Lower leg skin (tissue), 4 donors: ENCODE results near the gene EFCAB12. TPM values are rescaled to one million over a fixed set of nuclear protein-coding genes. Genes with fewer than 3 reads are reported as not detected.

Source experiments
- DNase-seq, 2 donors: peaks; one replicate each; pipeline ENCODE4 v3.0.0-alpha.2; 2019; ENCODE audit warnings: low spot score in 2 of 2
- H3K4me3 ChIP-seq: fragments of 200-600 bp; sonication (generic); 2 replicates; pipeline ENCODE4 v1.5.1; 2017; ENCODE audit warnings: mild to moderate bottlenecking, low read depth; ENCODE audit not compliant: poor library complexity, severe bottlenecking
- POLR2A ChIP-seq, 2 donors: fragments of 450-650 bp; IDR thresholded peaks; one replicate each; pipeline ENCODE4 v1.6.1; 2016 to 2017; ENCODE audit warnings: antibody characterized with exemption in 2 of 2, mild to moderate bottlenecking in 1 of 2, moderate library complexity in 1 of 2
- WGBS, 2 donors: methylation state at CpG; one replicate each; pipeline ENCODE4 v1.1.5; 2018; 5-methylcytosine and 5-hydroxymethylcytosine counted together
- intact Hi-C: fragments of 100-400 bp; cut with DNase I; formaldehyde crosslinking; loops from one replicate; pipeline ENCODE4 v1.15.0; 2023; ENCODE audit warnings: low total_unique reads
- total RNA-seq, 4 donors: library from RNA; depleted of rRNA; stranded (reverse); fragments of >200 nt; gene quantifications; one replicate each; pipeline ENCODE4 v1.1.0, GENCODE V29; 2016
- TF ChIP-seq, protein P1 (sequence below), 3 donors: fragments of 450-650 bp; IDR thresholded peaks; one replicate each; pipeline ENCODE4 v1.5.1; 2016; ENCODE audit warnings: antibody characterized with exemption in 3 of 3, mild to moderate bottlenecking in 3 of 3, moderate library complexity in 2 of 3

The EFCAB12 gene
- total RNA-seq, 4 donors from 2014 or later: not detected

DNA sequence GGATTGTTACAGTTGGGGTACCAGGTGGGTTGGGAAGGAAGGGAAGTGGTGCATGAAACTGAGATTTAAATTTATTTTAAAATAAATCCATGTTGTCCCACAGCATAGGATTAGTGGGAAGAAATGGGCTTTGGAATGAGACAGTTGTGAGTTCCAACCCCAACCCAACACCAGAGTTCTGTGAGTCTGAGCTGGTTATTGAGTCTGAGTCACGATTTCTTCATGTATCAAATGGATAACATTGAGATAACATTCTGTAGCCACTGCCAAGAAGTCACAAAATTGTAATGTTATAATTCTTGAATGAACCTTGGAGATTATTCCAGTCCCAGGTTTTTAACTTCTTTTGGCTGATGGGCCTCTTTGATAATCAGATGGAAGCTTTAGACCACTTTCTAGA, 25.3 kb upstream of the EFCAB12 start:
- H3K4me3 ChIP-seq: no peak overlapping the region
- 89 to 91% methylated on average over 1 of the region's 1 CpG for WGBS, 2 donors
- TF ChIP-seq, protein P1, sequence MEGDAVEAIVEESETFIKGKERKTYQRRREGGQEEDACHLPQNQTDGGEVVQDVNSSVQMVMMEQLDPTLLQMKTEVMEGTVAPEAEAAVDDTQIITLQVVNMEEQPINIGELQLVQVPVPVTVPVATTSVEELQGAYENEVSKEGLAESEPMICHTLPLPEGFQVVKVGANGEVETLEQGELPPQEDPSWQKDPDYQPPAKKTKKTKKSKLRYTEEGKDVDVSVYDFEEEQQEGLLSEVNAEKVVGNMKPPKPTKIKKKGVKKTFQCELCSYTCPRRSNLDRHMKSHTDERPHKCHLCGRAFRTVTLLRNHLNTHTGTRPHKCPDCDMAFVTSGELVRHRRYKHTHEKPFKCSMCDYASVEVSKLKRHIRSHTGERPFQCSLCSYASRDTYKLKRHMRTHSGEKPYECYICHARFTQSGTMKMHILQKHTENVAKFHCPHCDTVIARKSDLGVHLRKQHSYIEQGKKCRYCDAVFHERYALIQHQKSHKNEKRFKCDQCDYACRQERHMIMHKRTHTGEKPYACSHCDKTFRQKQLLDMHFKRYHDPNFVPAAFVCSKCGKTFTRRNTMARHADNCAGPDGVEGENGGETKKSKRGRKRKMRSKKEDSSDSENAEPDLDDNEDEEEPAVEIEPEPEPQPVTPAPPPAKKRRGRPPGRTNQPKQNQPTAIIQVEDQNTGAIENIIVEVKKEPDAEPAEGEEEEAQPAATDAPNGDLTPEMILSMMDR (IDR thresholded peaks at IDR 0.05): no peak
- no peak for TF ChIP-seq POLR2A (IDR thresholded peaks at IDR 0.05)
- DNase-seq: no peak
- intact Hi-C loops: no loop called here

DNA sequence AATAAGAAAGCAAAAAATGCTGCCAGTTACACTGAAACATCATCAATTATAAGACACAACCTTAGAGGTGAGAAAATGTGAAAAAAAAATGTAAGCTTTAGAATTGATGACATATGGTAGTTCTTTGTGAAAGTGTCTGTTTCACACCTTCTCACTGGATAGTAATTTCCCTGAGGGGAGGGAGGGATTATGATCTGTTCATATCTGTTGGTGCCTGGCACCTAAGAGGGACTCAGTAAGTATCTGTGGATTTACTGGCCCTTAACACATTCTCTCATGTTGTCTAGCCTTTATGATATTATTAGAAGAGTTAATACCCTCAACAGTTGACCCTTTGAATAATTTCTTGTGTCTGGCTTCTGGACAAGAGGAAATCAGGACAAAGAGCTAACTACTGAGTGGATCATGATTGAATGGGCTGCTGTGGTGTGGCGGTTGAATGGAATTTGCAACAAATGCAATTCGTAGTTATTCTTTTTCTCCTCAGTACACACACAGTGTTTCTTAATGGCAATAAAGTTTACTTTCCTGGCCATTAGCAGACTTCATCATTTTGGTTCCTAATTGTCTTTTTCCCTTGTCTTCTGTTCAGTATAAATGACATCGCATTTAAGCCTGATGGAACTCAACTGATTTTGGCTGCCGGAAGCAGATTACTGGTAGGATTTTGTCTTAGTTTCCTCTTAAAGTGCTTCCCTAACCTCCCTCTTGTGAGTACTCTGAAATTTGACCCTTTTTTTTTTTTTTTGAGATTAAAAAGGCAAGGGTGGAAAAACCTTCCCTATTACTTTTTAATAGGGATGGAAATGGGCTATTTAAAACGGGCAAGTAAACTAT, 21.1 kb upstream of the EFCAB12 start:
- H3K4me3 ChIP-seq: no peak overlapping the region
- no peak for DNase-seq
- 71 to 78% methylated on average over 5 of the region's 5 CpGs for WGBS, 2 donors
- TF ChIP-seq, protein P1 (IDR thresholded peaks at IDR 0.05): no peak
- TF ChIP-seq POLR2A (IDR thresholded peaks at IDR 0.05): no peak
- intact Hi-C loops: no loop called here

DNA sequence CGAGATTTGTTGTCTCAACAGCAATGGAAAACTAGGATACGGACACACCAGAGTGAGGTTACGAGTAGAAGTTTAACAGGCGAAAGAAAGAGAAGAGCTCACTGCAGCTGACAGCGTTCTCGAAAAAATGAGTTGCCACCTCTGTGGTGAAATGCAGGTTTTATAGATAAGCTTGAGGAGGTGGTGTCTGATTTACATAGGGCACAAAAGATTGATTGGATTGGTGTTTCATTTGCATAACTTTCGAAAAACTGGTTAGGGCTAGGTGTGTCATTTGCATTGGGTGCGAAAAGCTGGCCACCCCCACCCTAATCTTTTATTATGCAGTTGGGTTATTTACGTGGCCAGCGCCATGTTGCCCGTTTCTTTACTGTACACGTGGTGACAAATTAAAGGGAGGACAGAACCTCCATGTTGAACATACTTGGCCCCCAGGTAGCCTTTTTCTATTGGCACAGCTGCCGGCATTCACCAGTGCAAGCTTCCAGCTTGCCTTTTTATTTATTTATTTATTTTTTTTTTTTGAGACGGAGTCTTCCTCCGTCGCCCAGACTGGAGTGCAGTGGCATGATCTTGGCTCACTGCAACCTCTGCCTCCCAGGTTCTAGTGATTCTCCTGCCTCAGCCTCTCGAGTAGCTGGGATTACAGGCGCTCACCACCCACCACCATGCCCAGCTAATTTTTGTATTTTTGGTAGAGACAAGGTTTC, 19.9 kb upstream of the EFCAB12 start:
- DNase-seq: no peak
- no peak overlapping the region for H3K4me3 ChIP-seq
- no peak for TF ChIP-seq POLR2A (IDR thresholded peaks at IDR 0.05)
- intact Hi-C loops: no loop called here
- 86 to 91% methylated on average over 18 of the region's 18 CpGs for WGBS, 2 donors

DNA sequence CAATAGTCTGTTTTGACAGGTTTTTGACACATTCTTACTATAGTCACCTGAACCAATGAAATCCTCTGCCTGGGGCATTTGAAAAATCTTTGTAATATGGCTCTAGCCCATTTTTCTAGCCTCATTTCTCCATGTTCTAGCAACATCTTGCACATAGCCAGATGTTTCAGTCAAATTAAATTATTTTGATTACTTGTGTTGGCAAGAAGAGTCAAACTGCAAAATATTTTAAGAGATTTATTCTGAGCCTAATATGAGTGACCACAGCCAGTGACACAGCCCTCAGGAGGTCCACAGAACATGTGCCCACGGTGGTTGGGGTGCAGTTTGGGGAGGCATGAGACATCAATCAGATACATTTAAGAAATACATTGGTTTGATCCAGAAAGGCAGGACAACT, 18.5 kb upstream of the EFCAB12 start:
- no peak overlapping the region for H3K4me3 ChIP-seq
- WGBS, 2 donors: 57 to 83% methylated on average over 1 of the region's 1 CpG
- no peak for DNase-seq
- intact Hi-C loops: no loop called here
- no peak for TF ChIP-seq POLR2A (IDR thresholded peaks at IDR 0.05)
- TF ChIP-seq, protein P1 (IDR thresholded peaks at IDR 0.05): no peak

DNA sequence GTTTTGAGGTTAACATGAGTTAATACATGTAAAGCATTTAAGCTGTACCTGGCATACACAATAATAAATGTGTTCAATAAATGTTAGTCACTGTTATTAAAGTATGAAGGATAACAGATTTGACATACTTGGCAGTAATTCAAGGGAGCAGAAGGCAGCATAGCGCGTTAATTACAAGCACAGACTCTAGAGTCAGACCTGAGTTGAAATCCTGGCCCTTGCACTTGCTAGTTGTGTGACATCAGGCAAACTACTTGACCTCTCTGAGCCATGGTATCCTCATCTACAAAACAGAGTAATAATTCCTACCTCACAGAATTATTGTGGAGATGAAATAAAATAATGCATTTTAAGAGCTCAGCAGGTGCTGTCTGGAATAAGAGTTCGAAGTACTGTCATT, 17.0 kb upstream of the EFCAB12 start:
- WGBS, 2 donors: 67 to 70% methylated on average over 3 of the region's 3 CpGs
- no peak for TF ChIP-seq POLR2A (IDR thresholded peaks at IDR 0.05)
- TF ChIP-seq, protein P1 (IDR thresholded peaks at IDR 0.05): no peak
- intact Hi-C loops: no loop called here
- DNase-seq: no peak
- no peak overlapping the region for H3K4me3 ChIP-seq

DNA sequence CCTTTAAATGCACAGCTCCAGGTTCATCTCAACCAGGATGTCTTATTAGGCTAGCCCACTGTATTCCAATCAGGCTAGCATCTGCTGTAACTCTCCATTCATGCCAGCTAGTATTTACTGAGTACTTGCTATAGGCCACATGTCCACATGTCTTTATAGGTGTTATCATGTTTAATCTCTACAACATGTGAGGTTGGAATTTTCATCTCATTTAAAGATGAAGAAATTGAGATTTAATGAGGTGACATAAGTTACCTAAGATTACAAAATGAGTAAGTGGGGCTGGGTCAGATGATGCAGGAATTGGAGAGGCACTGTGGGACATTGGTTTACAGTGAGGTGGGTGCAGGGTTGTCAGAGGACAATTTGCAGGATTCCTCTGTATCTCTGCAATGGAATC, 14.5 kb upstream of the EFCAB12 start:
- intact Hi-C loops: no loop called here
- DNase-seq: no peak
- no peak overlapping the region for H3K4me3 ChIP-seq
- TF ChIP-seq, protein P1 (IDR thresholded peaks at IDR 0.05): no peak
- no peak for TF ChIP-seq POLR2A (IDR thresholded peaks at IDR 0.05)
